Omental fat pad (tissue), 4 donors: ENCODE data around the gene NUAK1. TPM values are rescaled to one million over a fixed set of nuclear protein-coding genes. Genes with fewer than 3 reads are reported as not detected.

Experiments used
- ATAC-seq: fragments of 150-250 bp; one replicate; pipeline ENCODE4 v1.9.1; 2016; ENCODE audit warnings: mild to moderate bottlenecking, moderate library complexity; ENCODE audit not compliant: low FRiP score
- DNase-seq: peaks from one replicate; pipeline ENCODE4 v3.0.0-alpha.2; 2019; ENCODE audit warnings: low spot score
- total RNA-seq, 4 donors: library from RNA; depleted of rRNA; stranded (reverse); fragments of >200 nt; gene quantifications; one replicate each; pipeline ENCODE4 v1.1.0, GENCODE V29; 2016
- TF ChIP-seq, protein P1 (sequence below), 3 donors: fragments of 450-650 bp; IDR thresholded peaks; one replicate each; pipeline ENCODE4 v1.5.1; 2016 to 2017; ENCODE audit warnings: antibody characterized with exemption in 3 of 3, mild to moderate bottlenecking in 3 of 3, moderate library complexity in 2 of 3

The NUAK1 gene
- total RNA-seq, 4 donors from 2014 or later = 6.8 to 47.3 (median 21.0) TPM

DNA sequence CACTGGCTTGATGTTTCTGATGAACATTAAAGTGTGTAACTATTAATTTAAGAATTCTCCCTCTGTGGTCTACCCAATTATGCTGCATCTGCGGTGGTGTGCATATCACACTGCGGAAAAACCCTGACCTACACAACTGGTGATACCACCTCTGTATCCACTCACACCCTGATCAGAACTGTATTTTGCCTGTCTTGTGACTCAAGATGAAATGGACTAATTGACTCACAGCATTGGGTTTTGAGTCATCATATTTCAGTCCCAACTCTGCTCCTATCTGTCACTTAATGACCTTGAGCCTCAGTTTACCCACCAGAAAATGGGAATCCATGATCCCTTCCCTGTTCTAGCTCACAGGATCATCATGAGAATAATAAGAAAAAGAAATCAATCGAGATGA lies 65.6 kb downstream of the NUAK1 start:
- ATAC-seq = no peak
- TF ChIP-seq, protein P1, sequence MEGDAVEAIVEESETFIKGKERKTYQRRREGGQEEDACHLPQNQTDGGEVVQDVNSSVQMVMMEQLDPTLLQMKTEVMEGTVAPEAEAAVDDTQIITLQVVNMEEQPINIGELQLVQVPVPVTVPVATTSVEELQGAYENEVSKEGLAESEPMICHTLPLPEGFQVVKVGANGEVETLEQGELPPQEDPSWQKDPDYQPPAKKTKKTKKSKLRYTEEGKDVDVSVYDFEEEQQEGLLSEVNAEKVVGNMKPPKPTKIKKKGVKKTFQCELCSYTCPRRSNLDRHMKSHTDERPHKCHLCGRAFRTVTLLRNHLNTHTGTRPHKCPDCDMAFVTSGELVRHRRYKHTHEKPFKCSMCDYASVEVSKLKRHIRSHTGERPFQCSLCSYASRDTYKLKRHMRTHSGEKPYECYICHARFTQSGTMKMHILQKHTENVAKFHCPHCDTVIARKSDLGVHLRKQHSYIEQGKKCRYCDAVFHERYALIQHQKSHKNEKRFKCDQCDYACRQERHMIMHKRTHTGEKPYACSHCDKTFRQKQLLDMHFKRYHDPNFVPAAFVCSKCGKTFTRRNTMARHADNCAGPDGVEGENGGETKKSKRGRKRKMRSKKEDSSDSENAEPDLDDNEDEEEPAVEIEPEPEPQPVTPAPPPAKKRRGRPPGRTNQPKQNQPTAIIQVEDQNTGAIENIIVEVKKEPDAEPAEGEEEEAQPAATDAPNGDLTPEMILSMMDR (IDR thresholded peaks at IDR 0.05) = no peak
- no peak for DNase-seq

DNA sequence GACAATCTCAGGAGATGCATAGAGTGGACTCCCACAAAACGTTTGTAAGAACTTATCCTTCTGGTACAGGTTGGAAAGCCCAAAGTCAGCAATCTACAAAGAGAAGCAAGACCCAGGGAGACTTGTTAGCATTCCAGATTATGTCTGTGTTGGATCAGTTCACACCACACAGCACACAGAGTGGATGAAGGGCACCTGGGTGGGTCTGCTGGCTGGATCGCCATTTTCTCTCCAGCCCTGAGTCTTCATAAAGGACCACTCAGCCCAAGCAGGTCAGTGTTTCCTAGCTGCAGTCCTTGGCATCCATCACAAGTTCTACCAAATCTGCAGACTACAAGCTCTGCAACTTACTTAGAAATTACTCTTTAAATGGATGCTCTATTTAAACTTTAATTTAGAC lies 66.0 kb downstream of the NUAK1 start:
- TF ChIP-seq, protein P1 (IDR thresholded peaks at IDR 0.05) = no peak
- DNase-seq = no peak
- ATAC-seq = no peak

DNA sequence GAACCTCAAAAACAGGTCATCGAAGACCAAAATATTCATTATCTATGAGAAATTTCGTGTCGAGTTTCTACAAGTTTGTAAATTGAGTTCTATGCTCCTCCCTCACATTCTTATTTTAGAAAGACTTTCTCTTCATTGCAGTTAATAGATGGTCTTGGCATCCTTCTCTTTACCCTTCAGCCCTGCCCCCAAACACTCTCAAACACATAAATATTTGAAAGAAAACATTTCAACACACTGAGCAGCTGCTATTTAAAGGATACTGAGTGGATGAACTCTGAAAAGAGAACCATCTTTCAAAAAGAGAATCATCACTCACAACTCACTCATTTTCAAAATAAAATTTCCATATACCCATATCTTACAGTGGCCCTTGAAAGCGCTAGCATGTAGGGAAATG lies 67.1 kb downstream of the NUAK1 start:
- ATAC-seq (peak; percentile 46), DNase-seq (no peak)
- TF ChIP-seq, protein P1 (IDR thresholded peaks at IDR 0.05) = no peak

DNA sequence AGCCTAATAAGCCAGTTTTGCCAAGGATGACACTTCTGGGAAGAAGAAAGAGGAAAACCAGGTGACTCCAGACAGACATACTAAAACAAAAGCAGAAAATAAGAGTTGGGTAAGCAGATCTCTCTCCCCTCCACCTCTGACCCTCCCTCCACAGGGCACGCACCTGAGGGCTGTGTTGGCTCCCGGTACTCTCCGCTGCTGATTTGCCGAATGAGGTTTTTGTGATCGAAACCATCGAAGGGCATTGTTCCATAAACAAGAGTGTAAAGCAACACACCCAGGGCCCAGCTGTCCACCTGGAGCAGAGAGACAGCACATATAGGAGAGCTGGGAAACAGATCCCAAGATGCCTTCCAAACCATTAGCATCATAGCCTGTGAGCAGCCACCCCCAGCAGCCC lies 68.1 kb downstream of the NUAK1 start:
- TF ChIP-seq, protein P1 (IDR thresholded peaks at IDR 0.05) = no peak
- DNase-seq (no peak), ATAC-seq (no peak)

DNA sequence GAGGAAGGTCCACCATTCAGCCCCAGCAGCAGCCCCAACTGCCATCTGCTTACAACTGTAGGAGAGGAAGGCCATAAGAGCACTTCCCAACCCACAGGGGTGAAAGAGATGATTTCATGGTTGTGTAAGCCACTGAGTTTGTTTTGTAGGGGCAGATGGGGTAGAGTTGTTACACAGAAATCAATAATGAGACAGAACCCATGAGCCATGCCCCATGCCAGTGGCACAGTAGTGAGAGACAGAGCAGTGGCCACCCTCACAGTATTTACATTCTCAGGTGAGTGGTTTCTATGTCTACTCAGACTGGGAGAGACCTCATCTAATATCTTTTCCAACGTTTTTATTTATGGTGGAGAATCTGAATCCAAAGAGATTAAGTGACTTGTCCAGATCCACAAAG lies 68.6 kb downstream of the NUAK1 start:
- TF ChIP-seq, protein P1 (IDR thresholded peaks at IDR 0.05) = no peak
- no peak for ATAC-seq
- no peak for DNase-seq

DNA sequence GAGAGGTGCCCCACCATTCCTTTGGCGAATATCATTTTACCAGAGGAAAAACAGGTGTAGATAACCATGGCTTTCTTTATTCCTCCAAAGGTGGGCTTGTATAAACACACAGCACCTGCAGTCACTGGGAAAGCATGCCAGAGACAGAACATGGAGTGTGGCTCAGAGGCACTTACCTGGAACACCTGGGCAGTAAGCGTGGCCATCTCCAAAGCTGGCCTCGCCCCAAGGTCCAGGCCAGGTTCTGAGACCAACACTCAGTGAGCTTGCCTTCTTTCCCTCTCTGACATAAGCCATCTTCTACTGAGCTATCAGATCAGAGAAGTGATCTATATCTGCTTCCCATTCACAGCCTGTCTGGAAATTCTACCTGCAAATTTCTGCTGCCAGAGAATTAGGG lies 70.5 kb downstream of the NUAK1 start:
- ATAC-seq = no peak
- DNase-seq = no peak
- TF ChIP-seq, protein P1 (IDR thresholded peaks at IDR 0.05) = no peak

DNA sequence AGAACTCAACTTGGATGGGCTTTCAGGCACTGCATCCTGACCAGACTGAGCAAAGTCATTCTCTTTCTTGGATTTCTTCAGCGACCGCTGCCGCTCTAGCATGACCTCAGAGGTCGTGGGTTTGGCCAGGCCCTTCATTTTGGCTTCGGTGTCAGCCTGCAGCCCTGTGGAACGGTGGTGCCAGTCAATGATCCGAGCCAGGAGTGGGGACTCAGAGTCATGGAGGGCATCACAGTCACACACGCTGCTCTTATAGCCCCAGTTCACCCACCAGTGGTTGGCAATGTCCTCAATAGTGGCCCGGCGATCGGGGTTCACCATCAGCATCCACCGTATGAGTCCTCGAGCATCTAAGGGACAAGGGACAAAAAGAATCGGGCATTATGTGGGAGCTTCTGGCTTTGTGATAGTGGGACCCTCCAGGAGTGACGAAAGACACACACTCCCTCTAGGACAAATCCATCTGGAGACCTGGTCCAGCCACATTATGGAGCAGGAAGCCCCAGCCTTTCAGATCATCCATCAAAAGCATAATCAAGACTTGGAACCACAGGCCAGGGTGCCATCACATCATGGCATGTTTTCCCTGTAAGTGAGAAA lies 71.0 kb downstream of the NUAK1 start:
- ATAC-seq (no peak), DNase-seq (no peak)
- TF ChIP-seq, protein P1 (IDR thresholded peaks at IDR 0.05) = no peak
